ENCODE data around the gene ABCA1.

Gene ABCA1

DNA sequence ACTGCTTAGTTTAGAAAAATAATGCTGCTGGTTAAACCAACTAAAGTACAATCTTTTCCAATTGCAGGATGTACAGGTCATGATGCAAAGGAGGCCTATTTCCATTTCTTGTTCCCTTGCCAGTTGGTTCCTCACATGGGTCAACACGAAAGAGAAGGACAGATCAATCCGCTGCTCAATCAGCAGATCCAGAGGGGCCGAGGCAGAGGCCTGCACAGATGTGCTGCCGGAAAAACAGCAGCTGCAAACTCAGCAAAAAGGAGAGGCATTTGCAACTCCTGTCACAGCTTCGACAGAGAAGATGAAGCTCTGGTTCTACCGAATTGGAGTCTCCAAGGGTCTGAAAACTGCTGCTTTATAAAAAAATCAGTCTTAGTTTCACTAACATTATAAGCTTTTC lies 94.3 kb downstream of the ABCA1 start:
- DNase-seq = no peak

GRCh38 chr9:104831681-104832080 lies 96.3 kb downstream of the ABCA1 start:
- DNase-seq = no peak

DNA sequence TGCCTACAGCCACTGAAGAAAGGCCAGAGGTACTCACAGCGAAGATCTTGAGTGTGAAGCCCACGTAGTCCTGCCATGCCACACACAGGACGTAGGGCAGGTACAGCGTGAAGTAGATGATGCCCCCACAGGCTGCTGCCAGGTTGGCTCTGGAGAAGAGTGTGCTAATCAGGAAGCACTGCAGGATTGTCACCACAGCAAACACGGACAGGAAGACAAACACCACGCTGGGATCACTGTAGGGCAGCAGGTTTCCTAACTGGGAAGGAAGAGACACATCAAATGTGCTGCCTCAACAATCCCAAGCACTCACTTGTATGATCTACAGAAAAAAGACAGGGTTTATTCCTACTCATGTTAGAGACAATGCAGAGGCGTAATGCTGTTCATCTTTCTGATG lies 101.0 kb downstream of the ABCA1 start:
- DNase-seq = no peak

GRCh38 chr9:104826079-104826775 lies 101.7 kb downstream of the ABCA1 start:
- no peak for DNase-seq

GRCh38 chr9:104820336-104820735 lies 107.6 kb downstream of the ABCA1 start:
- DNase-seq = no peak

GRCh38 chr9:104819033-104819432 lies 108.9 kb downstream of the ABCA1 start:
- DNase-seq = no peak

- no peak for DNase-seq
These were observed 110.5 kb downstream of the ABCA1 start for GRCh38 chr9:104817437-104817836.

DNA sequence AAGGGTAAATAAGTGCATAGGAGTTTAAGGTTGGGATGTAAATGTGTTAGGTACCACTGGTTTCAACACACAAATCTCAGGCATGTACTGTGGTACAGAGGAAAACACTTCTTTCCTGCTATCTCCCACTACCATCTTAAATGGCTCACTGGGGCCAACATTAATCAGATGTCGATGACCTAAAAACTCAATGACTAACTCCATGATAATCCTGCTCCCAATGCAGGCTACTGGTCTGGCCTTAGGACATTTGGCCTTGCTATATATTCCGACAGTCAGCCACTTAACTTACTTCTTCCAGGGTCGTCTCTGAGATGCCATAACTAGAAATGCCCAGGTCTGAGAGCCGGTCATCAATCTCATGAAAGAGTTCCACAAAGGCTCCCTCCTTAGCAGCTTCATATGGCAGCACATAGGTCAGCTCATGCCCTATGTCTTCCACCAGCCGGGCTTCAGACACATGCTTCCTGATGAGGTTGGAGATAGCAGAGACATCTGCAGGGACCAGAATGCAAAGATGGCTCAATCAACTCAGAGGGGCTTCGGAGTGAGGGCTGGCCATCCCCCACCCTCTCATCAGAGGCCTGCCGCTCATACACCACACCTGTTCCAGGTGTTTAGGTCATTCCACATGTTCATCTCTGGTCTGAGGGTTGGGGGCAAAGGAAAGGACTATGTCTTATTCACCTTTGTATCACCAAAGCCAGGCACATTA lies 111.9 kb downstream of the ABCA1 start:
- DNase-seq = no peak

- no peak for DNase-seq
These were observed 117.3 kb downstream of the ABCA1 start for GRCh38 chr9:104810421-104811339.

DNA sequence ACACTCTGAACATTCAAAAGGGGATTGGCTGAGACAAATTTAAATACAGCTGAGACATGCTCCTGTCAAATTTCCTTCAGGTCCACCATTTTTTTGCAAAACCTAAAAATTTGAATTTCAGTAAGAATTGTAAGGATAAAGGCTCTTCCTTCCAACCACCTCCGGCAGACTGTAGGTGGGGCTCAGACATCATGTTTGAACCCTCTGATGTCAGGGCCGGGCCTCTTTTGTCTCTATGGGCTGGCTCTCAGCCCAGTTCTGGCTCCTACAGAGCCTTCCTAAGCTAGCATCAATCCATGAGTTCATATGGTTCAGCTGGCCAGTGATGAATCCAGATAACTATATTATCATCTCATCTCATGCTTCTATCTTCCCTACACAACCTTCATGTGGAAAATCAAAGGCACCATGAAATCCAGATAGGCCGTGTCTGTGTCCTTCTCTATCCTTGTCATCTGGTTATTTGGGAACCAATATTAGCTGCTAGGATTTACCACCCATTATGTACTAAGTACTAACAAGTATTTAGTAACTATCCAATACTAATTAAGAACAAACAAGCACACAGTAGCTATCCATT lies 119.8 kb downstream of the ABCA1 start:
- no peak for DNase-seq

- DNase-seq = no peak
These were observed 122.5 kb downstream of the ABCA1 start for GRCh38 chr9:104805441-104805840.

DNA sequence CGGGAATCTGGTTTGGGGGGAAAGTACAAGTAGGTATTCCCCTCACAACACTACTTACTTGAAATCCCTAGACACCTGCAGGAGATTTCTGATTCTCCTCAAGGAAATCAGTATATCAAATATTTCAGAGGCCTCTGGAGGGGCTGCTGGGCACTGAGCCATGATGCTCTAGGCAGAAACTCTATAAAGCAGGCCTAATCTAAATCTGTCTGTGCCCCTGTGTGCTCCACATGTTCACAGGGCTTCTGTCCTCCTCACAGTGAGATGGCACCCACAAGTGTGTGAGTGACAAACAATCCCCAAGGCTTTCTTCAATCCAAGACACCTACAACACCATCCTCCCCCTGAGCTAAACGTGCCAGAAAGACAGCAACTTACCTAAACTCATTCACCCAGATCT lies 125.0 kb downstream of the ABCA1 start:
- no peak for DNase-seq

- DNase-seq = no peak
These were observed 125.8 kb downstream of the ABCA1 start for GRCh38 chr9:104802110-104802509.

DNA sequence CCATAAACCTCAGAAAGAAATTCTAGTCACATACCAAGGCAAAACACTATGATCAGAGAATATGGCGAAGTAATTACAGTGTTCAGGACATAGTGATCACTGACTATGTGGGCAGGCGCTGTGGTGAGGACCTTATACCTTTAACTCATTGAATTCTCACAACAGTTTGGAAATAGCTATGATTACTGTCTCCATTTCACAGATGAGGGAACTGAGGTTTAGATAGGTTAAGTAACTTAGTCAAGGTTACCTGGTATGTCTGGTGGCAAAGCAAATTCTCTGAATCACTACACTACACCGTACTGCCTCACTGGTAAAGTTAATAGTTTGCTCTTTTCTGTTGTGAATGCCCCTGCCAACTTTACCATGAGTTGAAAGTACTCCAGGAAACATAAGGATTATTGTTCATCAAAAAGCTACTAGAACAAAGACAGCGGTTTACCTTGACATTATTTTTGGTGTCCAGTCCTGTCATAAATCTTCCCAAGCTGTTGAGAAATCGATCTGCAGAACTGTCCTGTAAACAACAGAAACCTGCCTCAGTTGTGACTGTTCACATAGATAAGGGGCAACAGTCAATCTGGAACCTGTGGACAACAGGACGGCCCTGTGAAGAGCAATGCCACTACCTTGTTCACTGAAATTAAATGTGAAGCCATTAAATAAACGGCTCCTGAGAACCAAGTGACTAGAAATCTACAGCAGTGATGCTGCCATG lies 127.7 kb downstream of the ABCA1 start:
- DNase-seq = no peak

DNA sequence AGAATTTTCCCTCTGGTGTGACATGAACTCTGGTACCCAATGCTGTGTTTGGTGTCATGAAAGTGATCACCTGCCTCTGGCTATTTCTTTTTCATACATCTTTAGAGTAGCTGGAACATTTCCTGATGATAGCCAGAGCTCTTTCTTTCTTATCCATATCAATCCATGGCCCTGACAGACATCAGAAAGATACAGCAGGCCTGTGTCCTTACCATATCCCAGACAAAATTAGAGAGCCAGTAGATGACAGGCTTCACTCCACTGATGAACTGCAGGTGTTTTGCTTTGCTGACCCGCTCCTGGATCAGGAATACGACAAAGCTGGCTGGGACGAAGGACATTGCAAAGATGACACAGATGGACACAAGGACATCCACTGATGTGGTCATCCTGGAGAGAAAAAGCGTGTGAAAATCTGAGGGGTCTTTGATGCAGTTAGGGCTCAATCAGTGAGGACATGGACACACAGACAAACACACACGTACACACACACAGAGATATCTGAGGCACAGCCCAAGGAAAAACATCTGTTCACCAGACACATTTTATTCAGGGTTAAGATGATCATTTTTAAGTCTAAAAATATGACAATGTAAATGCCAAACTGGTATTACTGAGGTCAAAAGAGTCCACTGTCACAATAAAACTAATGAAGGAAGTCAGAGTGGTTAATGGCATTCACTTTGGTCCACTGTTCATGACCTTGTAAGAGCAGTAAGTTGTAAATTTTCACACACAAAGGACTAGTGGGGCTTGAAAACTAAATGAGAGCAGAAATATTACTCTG lies 129.6 kb downstream of the ABCA1 start:
- no peak for DNase-seq

- no peak for DNase-seq
These were observed 132.1 kb downstream of the ABCA1 start for GRCh38 chr9:104795857-104796256.

GRCh38 chr9:104795082-104795481 lies 132.9 kb downstream of the ABCA1 start:
- DNase-seq = no peak

GRCh38 chr9:104794070-104794469 lies 133.9 kb downstream of the ABCA1 start:
- no peak for DNase-seq

GRCh38 chr9:104788251-104788650 lies 139.7 kb downstream of the ABCA1 start:
- DNase-seq = no peak

- no peak for DNase-seq
These were observed 140.5 kb downstream of the ABCA1 start for GRCh38 chr9:104787306-104788015.

DNA sequence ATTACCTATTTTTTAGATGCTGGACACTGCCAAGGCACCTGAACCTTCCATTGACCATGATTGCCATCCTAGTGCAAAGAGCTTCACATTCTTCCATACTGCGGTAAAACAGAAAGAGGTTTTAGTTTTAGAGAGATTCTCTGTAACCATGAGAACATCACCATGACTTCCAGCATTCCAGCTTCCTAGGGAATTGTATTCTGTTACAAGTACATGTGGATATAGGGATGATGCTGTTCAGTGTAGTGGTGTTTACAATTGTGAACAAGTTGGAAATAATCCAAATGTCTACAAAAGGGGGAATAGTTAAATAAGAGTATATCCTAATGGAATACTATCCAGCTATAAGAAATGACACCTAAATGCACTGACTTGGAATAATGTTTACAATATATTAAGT lies 141.7 kb downstream of the ABCA1 start:
- no peak for DNase-seq

All from activated CD4-positive, CD25-positive, alpha-beta regulatory T cell (primary cell).